Progenitor cell of endocrine pancreas (in vitro differentiated cells): ENCODE data around the gene MYH15. TPM values are rescaled to one million over a fixed set of nuclear protein-coding genes. Genes with fewer than 3 reads are reported as not detected.

Experiments
- DNase-seq: peaks from one replicate; pipeline ENCODE4 v3.0.0; 2021; ENCODE audit warnings: low spot score; ENCODE audit not compliant: unreplicated experiment
- H3K27ac Mint-ChIP-seq: 2 replicates; pipeline ENCODE4 v1.8.0; 2021; ENCODE audit warnings: mild to moderate bottlenecking, moderate library complexity, mixed read lengths
- H3K27me3 Mint-ChIP-seq: 2 replicates; pipeline ENCODE4 v1.8.0; 2021; ENCODE audit warnings: mixed read lengths
- H3K36me3 Mint-ChIP-seq: 2 replicates; pipeline ENCODE4 v1.8.0; 2022; ENCODE audit warnings: mixed read lengths; ENCODE audit not compliant: insufficient read depth
- H3K4me1 Mint-ChIP-seq: 2 replicates; pipeline ENCODE4 v1.8.0; 2021; ENCODE audit warnings: low read depth, mixed read lengths
- H3K4me3 Mint-ChIP-seq: 2 replicates; pipeline ENCODE4 v1.8.0; 2021; ENCODE audit warnings: low read depth, mild to moderate bottlenecking, moderate library complexity, mixed read lengths
- H3K9me3 Mint-ChIP-seq: 2 replicates; pipeline ENCODE4 v1.8.0; 2021; ENCODE audit warnings: low read depth, mixed read lengths
- CTCF ChIP-seq: fragments of 200-600 bp; sonication (generic); IDR thresholded peaks from one replicate; pipeline ENCODE4 v1.5.0; 2021; ENCODE audit warnings: antibody characterized with exemption, mild to moderate bottlenecking; ENCODE audit not compliant: unreplicated experiment
- total RNA-seq: library from RNA; stranded (reverse); gene quantifications from 2 replicates; pipeline ENCODE4 v1.2.1, GENCODE V29; 2021

Gene MYH15
- total RNA-seq, 1 donor from 2014 or later = 0.96 TPM

- Mint-ChIP-seq H3K9me3 (no peaks in the 10 kb centered on the region), H3K27me3 (no peaks in the 10 kb centered on the region), H3K4me3 (no peak overlapping the region), H3K36me3 (no peaks in the 10 kb centered on the region), H3K27ac (peak overlapping the region; percentile 95), H3K4me1 (peaks cover 19% of the 10 kb centered on the region)
- TF ChIP-seq CTCF = no peak
- peak; percentile 11 for DNase-seq
Observed at GRCh38 chr3:108479224-108479623, 31.2 kb downstream of the MYH15 start.

- Mint-ChIP-seq H3K9me3 (no peaks in the 10 kb centered on the region), H3K4me3 (no peak overlapping the region), H3K36me3 (no peaks in the 10 kb centered on the region), H3K27ac (peak overlapping the region; percentile 49), H3K27me3 (no peaks in the 10 kb centered on the region), H3K4me1 (peaks cover 20% of the 10 kb centered on the region)
- TF ChIP-seq CTCF = peak; percentile 78
- DNase-seq = peak; percentile 32
Observed at GRCh38 chr3:108477511-108478147, 32.8 kb downstream of the MYH15 start.

GRCh38 chr3:108475220-108475782, 35.1 kb downstream of the MYH15 start:
- DNase-seq = no peak
- Mint-ChIP-seq H3K4me1 (peaks cover 31% of the 10 kb centered on the region), H3K27me3 (no peaks in the 10 kb centered on the region), H3K27ac (no peak overlapping the region), H3K9me3 (no peaks in the 10 kb centered on the region), H3K36me3 (no peaks in the 10 kb centered on the region), H3K4me3 (no peak overlapping the region)
- no peak for TF ChIP-seq CTCF

GRCh38 chr3:108474581-108474980, 35.8 kb downstream of the MYH15 start:
- Mint-ChIP-seq H3K4me1 (peaks cover 30% of the 10 kb centered on the region), H3K4me3 (no peak overlapping the region), H3K27me3 (no peaks in the 10 kb centered on the region), H3K36me3 (no peaks in the 10 kb centered on the region), H3K27ac (no peak overlapping the region), H3K9me3 (no peaks in the 10 kb centered on the region)
- TF ChIP-seq CTCF = no peak
- no peak for DNase-seq

- Mint-ChIP-seq H3K27me3 (no peaks in the 10 kb centered on the region), H3K4me1 (peaks cover 21% of the 10 kb centered on the region), H3K27ac (no peak overlapping the region), H3K9me3 (no peaks in the 10 kb centered on the region), H3K4me3 (no peak overlapping the region), H3K36me3 (no peaks in the 10 kb centered on the region)
- DNase-seq = no peak
- TF ChIP-seq CTCF = no peak
Observed at GRCh38 chr3:108473711-108474110, 36.7 kb downstream of the MYH15 start.
